Measurements from ENCODE around the gene PCNX4.

The PCNX4 gene

GRCh38 chr14:60195179-60195810 is 103.6 kb downstream of the PCNX4 start:
- no peak; the same call in 1 of the 2 replicates for TF ChIP-seq CTCF (IDR thresholded peaks at IDR 0.05; ENCODE audit: low read depth, low read length)
- DNase-seq (ENCODE audit: extremely low read depth, low read depth): no peak

DNA sequence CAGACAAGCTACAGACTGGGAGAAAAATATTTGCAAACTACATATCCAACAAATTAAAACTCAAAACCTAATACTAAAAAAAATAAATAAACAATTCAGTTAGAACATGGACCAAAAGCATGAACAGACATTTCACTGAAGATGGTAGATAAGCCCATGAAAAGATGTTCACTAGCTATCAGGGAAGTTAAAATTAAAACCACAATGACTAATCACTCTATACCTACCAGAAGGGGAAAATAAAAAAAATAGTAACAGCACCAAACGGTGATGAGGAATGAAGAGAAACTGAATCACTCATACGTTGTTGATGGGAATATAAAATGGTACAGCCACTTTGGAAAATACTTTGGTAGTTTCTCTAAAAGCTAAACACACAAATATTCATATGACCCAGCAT is 104.6 kb downstream of the PCNX4 start:
- no peak for TF ChIP-seq CTCF (IDR thresholded peaks at IDR 0.05; ENCODE audit: low read depth, low read length)
- no peak for DNase-seq (ENCODE audit: extremely low read depth, low read depth)

GRCh38 chr14:60197629-60198303 is 106.0 kb downstream of the PCNX4 start:
- no peak for TF ChIP-seq CTCF (IDR thresholded peaks at IDR 0.05; ENCODE audit: low read depth, low read length)
- DNase-seq (ENCODE audit: extremely low read depth, low read depth): no peak

DNA sequence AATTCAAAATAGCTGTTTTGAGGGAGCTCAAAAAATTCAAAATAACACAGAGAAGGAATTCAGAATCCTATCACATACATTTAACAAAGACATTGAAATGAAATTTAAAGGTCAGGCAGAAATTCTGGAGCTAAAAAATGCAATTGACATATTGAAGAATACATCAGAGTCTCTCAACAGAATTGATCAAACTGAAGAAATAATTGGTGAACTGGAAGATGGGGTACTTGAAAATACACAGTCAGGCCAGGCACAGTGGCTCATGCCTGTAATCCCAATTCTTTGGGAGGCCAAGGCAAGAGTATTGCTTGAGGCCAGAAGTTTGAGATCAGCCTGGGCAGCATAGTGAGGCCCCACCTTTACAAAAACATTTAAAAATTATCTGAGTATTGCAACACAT is 107.6 kb downstream of the PCNX4 start:
- no peak for DNase-seq (ENCODE audit: extremely low read depth, low read depth)
- TF ChIP-seq CTCF (IDR thresholded peaks at IDR 0.05; ENCODE audit: low read depth, low read length): no peak

DNA sequence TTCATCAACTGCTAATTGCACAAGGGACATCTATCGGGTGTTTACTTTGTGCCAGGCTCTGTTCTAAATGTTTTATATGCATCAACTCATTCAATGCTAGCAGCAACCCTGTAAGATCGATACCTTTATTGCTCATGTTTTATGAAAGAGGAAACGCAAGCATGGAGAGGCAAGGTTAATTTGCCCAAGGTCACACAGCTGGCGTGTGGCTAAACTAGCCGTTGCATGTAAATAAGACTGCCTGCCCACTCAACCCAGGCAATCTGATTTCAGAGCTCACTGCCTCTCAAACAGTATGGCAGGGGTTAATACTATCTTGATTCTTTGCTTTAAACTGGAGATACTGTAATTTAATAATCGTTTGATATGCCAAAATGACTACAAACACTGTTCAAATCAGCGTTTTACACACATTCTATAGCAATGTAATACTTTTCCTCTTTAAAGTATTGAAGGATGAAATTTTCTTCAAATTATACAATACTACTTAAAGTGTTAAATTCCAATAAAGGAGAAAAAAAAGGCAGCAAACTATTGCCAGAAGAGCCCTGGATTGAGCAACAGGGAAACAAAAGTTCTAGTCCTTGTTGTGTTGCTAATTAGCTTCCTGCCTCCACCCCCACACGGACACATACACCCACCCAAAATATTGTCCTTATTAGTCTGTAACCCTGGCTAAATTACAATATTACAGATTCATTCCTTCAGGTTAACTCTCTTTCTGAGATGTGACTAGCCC is 112.5 kb downstream of the PCNX4 start:
- no peak for TF ChIP-seq CTCF (IDR thresholded peaks at IDR 0.05; ENCODE audit: low read depth, low read length)
- DNase-seq (ENCODE audit: extremely low read depth, low read depth): no peak

- no peak for DNase-seq (ENCODE audit: extremely low read depth, low read depth)
- no peak for TF ChIP-seq CTCF (IDR thresholded peaks at IDR 0.05; ENCODE audit: low read depth, low read length)
Measured at GRCh38 chr14:60204843-60205774, 113.4 kb downstream of the PCNX4 start.

All from AG09319 (cell line).